ENCODE results near the gene DDHD1. TPM values are rescaled to one million over a fixed set of nuclear protein-coding genes. Genes with fewer than 3 reads are reported as not detected.

DDHD1 gene
- total RNA-seq, 3 donors from 2014 or later (not counting 1 experiment from before 2014, with no cell fraction given) = 76.6 to 82.3 (median 80.9) TPM

- Histone ChIP-seq H3K36me3 (ENCODE audit: control insufficient read depth, insufficient read depth, low read length) (no peaks in the 10 kb centered on the region), H3K27me3 (ENCODE audit: control insufficient read depth, insufficient read depth, low read length) (no peaks in the 10 kb centered on the region), H3K9me3 (ENCODE audit: control insufficient read depth, insufficient read depth, low read length) (no peaks in the 10 kb centered on the region), H3K4me3 (ENCODE audit: low read length) (peak overlapping the region; percentile 90), H3K4me1 (ENCODE audit: control insufficient read depth, insufficient read depth, low read length) (peaks cover 33% of the 10 kb centered on the region), H3K27ac (ENCODE audit: low read length) (peak overlapping the region; percentile 90)
- Mint-ChIP-seq H3K36me3 (no peaks in the 10 kb centered on the region), H3K4me3 (peak overlapping the region; percentile 100), H3K27ac (peak overlapping the region; percentile 98 to 100), H3K9me3 (no peaks in the 10 kb centered on the region), H3K4me1 (peaks cover 60 to 67% of the 10 kb centered on the region in 2 donors), H3K27me3 (ENCODE audit: low read depth in 2 of 2) (no peaks in the 10 kb centered on the region)
- no peak for TF ChIP-seq CTCF (IDR thresholded peaks at IDR 0.05)
- WGBS (ENCODE audit: insufficient coverage) = under 1% methylated on average over 73 of the region's 73 CpGs
- DNase-seq (peak; percentile 65 to 79), ATAC-seq (peak; percentile 41 to 50 (median 43))
- intact Hi-C loops (cut with micrococcal nuclease) = loop anchor here (5.0 kb wide), 1 partner anchor 360 kb away; the partner anchor contains the start of gene GNPNAT1
Observed at GRCh38 chr14:53152184-53152886, 788 bp downstream of the DDHD1 start.

DNA sequence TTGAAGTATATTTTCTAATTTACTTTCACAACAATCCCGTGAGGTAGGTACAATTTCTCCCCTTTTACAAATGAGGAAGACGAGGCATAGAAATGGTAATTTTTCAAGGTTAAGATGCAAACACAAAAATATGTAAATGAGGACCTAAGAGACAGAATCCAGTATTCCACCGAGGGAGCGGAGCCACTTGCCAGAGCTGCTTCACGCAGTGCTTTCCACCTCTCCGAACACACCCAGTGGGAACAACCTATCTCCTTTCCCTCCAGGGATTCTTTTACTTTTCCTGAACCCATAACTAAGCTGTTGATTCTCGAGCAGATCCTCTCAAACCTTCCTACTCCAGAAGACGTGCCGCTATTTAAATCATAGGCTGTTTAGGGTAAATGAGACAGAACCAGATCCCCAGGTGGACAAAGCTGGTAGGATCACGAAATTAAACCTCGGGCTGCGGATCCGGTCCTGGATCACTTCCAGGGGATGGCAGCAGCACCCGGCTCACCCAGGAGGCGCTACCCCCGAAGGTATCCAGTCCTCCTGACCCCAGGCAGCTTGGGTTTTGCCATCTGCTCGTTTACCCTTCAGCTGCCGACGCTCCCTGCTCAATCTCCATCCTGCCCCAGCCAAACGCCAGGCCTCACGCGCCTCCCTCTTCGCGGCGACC is 1.5 kb downstream of the DDHD1 start:
- Histone ChIP-seq H3K27ac (ENCODE audit: low read length) (peak overlapping the region; percentile 90), H3K9me3 (ENCODE audit: control insufficient read depth, insufficient read depth, low read length) (no peaks in the 10 kb centered on the region), H3K4me1 (ENCODE audit: control insufficient read depth, insufficient read depth, low read length) (peaks cover 34% of the 10 kb centered on the region), H3K4me3 (ENCODE audit: low read length) (peak overlapping the region; percentile 90), H3K27me3 (ENCODE audit: control insufficient read depth, insufficient read depth, low read length) (no peaks in the 10 kb centered on the region), H3K36me3 (ENCODE audit: control insufficient read depth, insufficient read depth, low read length) (no peaks in the 10 kb centered on the region)
- 2% methylated on average over 23 of the region's 25 CpGs for WGBS (ENCODE audit: insufficient coverage)
- peak overlapping the region; percentile 98 to 100 for H3K27ac Mint-ChIP-seq
- H3K36me3 Mint-ChIP-seq = no peaks in the 10 kb centered on the region
- peak overlapping the region; percentile 100 for H3K4me3 Mint-ChIP-seq
- peak in 1 of 2 donors; percentile 72 for DNase-seq
- ATAC-seq = no peak
- intact Hi-C loops (cut with micrococcal nuclease) = loop anchor here (5.0 kb wide), 1 partner anchor 359 kb away; the partner anchor contains the start of gene GNPNAT1
- no peaks in the 10 kb centered on the region for H3K9me3 Mint-ChIP-seq
- H3K4me1 Mint-ChIP-seq = peaks cover 66 to 74% of the 10 kb centered on the region in 2 donors
- no peak for TF ChIP-seq CTCF (IDR thresholded peaks at IDR 0.05)
- no peaks in the 10 kb centered on the region for H3K27me3 Mint-ChIP-seq (ENCODE audit: low read depth in 2 of 2)

DNA sequence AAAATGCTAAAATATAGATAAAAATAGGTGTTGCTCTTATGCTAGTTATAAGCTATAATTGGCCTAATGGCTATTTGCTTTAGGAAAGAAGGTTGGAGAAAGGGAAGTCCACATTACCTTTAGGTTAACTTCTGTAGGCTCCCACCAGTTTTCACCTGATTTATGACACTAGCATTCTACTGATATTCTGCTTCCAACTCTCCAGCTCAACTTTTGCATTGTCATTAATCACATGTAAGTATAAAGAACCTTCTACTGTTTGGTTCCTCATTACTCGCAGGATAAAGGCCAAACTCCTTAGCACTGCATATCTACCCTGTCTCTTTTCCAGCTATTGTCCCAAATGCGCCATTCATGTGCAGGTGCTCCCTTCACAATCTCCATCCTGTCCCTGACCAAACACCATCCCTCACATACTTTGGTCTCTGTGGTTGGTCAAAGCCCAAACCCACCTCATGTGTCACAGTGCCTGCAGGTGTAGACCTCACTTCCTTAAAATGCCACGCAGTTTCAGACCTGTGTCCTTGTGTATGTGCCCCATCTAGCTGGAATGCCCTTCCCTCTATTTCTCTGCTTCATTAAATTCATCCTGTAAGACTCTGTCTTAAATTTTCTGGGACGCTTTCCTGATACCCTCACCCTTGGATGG is 3.3 kb downstream of the DDHD1 start:
- Histone ChIP-seq H3K9me3 (ENCODE audit: control insufficient read depth, insufficient read depth, low read length) (no peaks in the 10 kb centered on the region), H3K27ac (ENCODE audit: low read length) (no peak overlapping the region), H3K27me3 (ENCODE audit: control insufficient read depth, insufficient read depth, low read length) (no peaks in the 10 kb centered on the region), H3K4me3 (ENCODE audit: low read length) (no peak overlapping the region), H3K36me3 (ENCODE audit: control insufficient read depth, insufficient read depth, low read length) (no peaks in the 10 kb centered on the region), H3K4me1 (ENCODE audit: control insufficient read depth, insufficient read depth, low read length) (peaks cover 34% of the 10 kb centered on the region)
- Mint-ChIP-seq H3K36me3 (no peaks in the 10 kb centered on the region), H3K4me1 (peaks cover 69 to 77% of the 10 kb centered on the region in 2 donors), H3K27me3 (ENCODE audit: low read depth in 2 of 2) (no peaks in the 10 kb centered on the region), H3K27ac (peak overlapping the region in 1 of 2 donors; percentile 47), H3K9me3 (no peaks in the 10 kb centered on the region), H3K4me3 (peak overlapping the region; percentile 100)
- ATAC-seq (no peak), DNase-seq (no peak)
- intact Hi-C loops (cut with micrococcal nuclease) = loop anchor here (2.0 to 5.0 kb wide), 3 partner anchors 23 to 357 kb away; partner anchors contain the start of gene GNPNAT1
- no peak for TF ChIP-seq CTCF (IDR thresholded peaks at IDR 0.05)
- WGBS (ENCODE audit: insufficient coverage) = 69% methylated on average over 4 of the region's 4 CpGs

All from natural killer cell (primary cell).